ENCODE measurements around the gene LRP8. TPM values are rescaled to one million over a fixed set of nuclear protein-coding genes. Genes with fewer than 3 reads are reported as not detected.
A peak's percentile ranks its signal among the peaks of the same experiment; 100 is the strongest.

The LRP8 gene
- total RNA-seq, 1 experiment from 2014 or later, result 56.3 TPM

- no peak for TF ChIP-seq ZBTB33 (IDR thresholded peaks at IDR 0.05; ENCODE audit: extremely low read depth, insufficient replicate concordance, low read length)
- peak; percentile 95 for TF ChIP-seq POLR2AphosphoS5 (IDR thresholded peaks at IDR 0.05; ENCODE audit: low read depth, low read length)
- TF ChIP-seq FOSL1 (IDR thresholded peaks at IDR 0.05; ENCODE audit: low read depth), result no peak
- peak; percentile 33; the same call in 1 of the 2 replicates for TF ChIP-seq JUND (IDR thresholded peaks at IDR 0.05)
Observed at GRCh38 chr1:53220171-53220961, 107.5 kb downstream of the LRP8 start, which contains the start of gene CZIB (continued).

- no peak for DNase-seq (ENCODE audit: low read depth, low spot score)
- ChIA-PET POLR2A (interaction anchor here (2.0 kb wide), 1 partner anchor 19 kb away, joined by 6 read pairs; the partner anchor contains the start of gene MAGOH), RAD21 (ENCODE audit: low non-redundant PET in 1 of 2, low total read pairs in 2 of 2, uncharacterized antibody in 2 of 2, unreplicated experiment in 2 of 2) (no interaction called here), CTCF (no interaction called here)
- Histone ChIP-seq H3K27ac (ENCODE audit: low read depth, low read length) (peak overlapping the region; percentile 75), H3K9me3 (ENCODE audit: control insufficient read depth in 1 of 2, insufficient read depth in 1 of 2, low read depth in 1 of 2, low read length in 2 of 2) (no peaks in the 10 kb centered on the region), H3K9me2 (ENCODE audit: insufficient read depth) (no peaks in the 10 kb centered on the region), H3K79me2 (ENCODE audit: insufficient read depth, low read length) (peaks cover 12% of the 10 kb centered on the region), H3K4me1 (ENCODE audit: control insufficient read depth in 1 of 2, insufficient read depth in 2 of 2, low read length in 2 of 2) (peaks cover 9 to 18% of the 10 kb centered on the region in 2 experiments; a peak in 3 of 4 replicates), H3K27me3 (ENCODE audit: insufficient read depth, low read length) (no peaks in the 10 kb centered on the region), H3K4me3 (replicated peaks in 1 of 2; ENCODE audit: low read depth in 1 of 2, low read length in 2 of 2) (peak overlapping the region; percentile 75 to 85), H2AFZ (ENCODE audit: low read depth, low read length, poor library complexity, severe bottlenecking) (no peak overlapping the region), H3K4me2 (ENCODE audit: low read length) (peak overlapping the region; percentile 82), H4K20me1 (ENCODE audit: insufficient read depth) (no peaks in the 10 kb centered on the region), H3K9ac (ENCODE audit: low read length) (peak overlapping the region; percentile 76), H3K36me3 (ENCODE audit: control insufficient read depth in 1 of 2, insufficient read depth in 2 of 2, low read length in 2 of 2) (peaks cover 0 to 8% of the 10 kb centered on the region in 2 experiments; a peak in 1 of 4 replicates)
- no peak for ATAC-seq
- TSS peak; percentile 85 for BruUV-seq (replicated peaks)
- intact Hi-C loops (cut with micrococcal nuclease), result no loop called here
- TF ChIP-seq YY1 (IDR thresholded peaks at IDR 0.05; ENCODE audit: extremely low read depth, insufficient replicate concordance, low read depth, low read length), result no peak
- no peak for TF ChIP-seq ZBTB33 (IDR thresholded peaks at IDR 0.05; ENCODE audit: extremely low read depth, insufficient replicate concordance, low read length)
- TF ChIP-seq SIN3A (IDR thresholded peaks at IDR 0.05; ENCODE audit: low read depth), result no peak
- no peak for TF ChIP-seq ELF1 (IDR thresholded peaks at IDR 0.05; ENCODE audit: borderline replicate concordance, low read depth)
- no peak for TF ChIP-seq JUND (IDR thresholded peaks at IDR 0.05)
- no peak for TF ChIP-seq REST (IDR thresholded peaks at IDR 0.05; ENCODE audit: low read depth)
- no peak for TF ChIP-seq SP1 (IDR thresholded peaks at IDR 0.05; ENCODE audit: low read depth)
- TF ChIP-seq EZH2phosphoT487 (IDR thresholded peaks at IDR 0.05; ENCODE audit: borderline replicate concordance), result no peak
- TF ChIP-seq ATF3 (IDR thresholded peaks at IDR 0.05), result no peak
- TF ChIP-seq RAD21 (IDR thresholded peaks at IDR 0.05; ENCODE audit: low read depth), result no peak
- TF ChIP-seq SRF (IDR thresholded peaks at IDR 0.05; ENCODE audit: low read depth), result no peak
Observed at GRCh38 chr1:53219711-53220110, 108.2 kb downstream of the LRP8 start.
